Neural cell (in vitro differentiated cells): ENCODE measurements around the gene KLLN.

Experiments used
- EZH2 ChIP-seq: fragments of 200-600, 300-800 bp; shearing (Covaris generic), sonication (generic); IDR thresholded peaks from 2 replicates; pipeline ENCODE4 v1.6.1; 2014; ENCODE audit warnings: antibody characterized with exemption, low read length, borderline replicate concordance, mild to moderate bottlenecking; ENCODE audit not compliant: insufficient read depth, poor library complexity, severe bottlenecking
- POLR2AphosphoS5 ChIP-seq: IDR thresholded peaks from 2 replicates; pipeline ENCODE4 v1.6.1; 2012
- TAF1 ChIP-seq: IDR thresholded peaks from 2 replicates; pipeline ENCODE4 v1.6.1; 2012; ENCODE audit warnings: low read depth
- TF ChIP-seq, protein P1 (sequence below): fragments of 450-650 bp; IDR thresholded peaks from 2 replicates; pipeline ENCODE4 v1.5.1; 2014; ENCODE audit warnings: antibody characterized with exemption, mild to moderate bottlenecking, moderate library complexity; ENCODE audit not compliant: poor library complexity, severe bottlenecking

DNA sequence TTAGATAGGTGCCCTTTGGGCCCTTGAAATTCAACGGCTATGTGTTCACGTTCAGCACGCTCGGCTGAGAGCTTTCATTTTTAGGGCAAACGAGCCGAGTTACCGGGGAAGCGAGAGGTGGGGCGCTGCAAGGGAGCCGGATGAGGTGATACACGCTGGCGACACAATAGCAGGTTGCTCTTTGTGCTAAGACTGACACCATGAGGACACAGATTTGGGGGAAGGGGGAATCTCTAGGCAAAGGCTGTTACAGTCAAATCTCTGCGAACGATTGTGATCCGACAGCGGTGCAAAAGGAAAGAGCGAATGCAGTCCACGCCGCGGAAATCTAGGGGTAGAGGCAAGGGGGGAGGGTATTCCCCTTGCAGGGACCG is 667 bp downstream of the KLLN start:
- TF ChIP-seq EZH2 = no peak
- TF ChIP-seq POLR2AphosphoS5 = no peak
- TF ChIP-seq, protein P1, sequence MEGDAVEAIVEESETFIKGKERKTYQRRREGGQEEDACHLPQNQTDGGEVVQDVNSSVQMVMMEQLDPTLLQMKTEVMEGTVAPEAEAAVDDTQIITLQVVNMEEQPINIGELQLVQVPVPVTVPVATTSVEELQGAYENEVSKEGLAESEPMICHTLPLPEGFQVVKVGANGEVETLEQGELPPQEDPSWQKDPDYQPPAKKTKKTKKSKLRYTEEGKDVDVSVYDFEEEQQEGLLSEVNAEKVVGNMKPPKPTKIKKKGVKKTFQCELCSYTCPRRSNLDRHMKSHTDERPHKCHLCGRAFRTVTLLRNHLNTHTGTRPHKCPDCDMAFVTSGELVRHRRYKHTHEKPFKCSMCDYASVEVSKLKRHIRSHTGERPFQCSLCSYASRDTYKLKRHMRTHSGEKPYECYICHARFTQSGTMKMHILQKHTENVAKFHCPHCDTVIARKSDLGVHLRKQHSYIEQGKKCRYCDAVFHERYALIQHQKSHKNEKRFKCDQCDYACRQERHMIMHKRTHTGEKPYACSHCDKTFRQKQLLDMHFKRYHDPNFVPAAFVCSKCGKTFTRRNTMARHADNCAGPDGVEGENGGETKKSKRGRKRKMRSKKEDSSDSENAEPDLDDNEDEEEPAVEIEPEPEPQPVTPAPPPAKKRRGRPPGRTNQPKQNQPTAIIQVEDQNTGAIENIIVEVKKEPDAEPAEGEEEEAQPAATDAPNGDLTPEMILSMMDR = peak; percentile 29
- TF ChIP-seq TAF1 = no peak
